ENCODE data around the gene HEPHL1. TPM values are rescaled to one million over a fixed set of nuclear protein-coding genes. Genes with fewer than 3 reads are reported as not detected.
"Not testable (repeated sequence)": the region's sequence is repeated elsewhere in the genome, so short reads cannot be mapped to it uniquely, and the experiment has no call there.

Gene HEPHL1
- total RNA-seq, 1 experiment from 2014 or later: not detected

DNA sequence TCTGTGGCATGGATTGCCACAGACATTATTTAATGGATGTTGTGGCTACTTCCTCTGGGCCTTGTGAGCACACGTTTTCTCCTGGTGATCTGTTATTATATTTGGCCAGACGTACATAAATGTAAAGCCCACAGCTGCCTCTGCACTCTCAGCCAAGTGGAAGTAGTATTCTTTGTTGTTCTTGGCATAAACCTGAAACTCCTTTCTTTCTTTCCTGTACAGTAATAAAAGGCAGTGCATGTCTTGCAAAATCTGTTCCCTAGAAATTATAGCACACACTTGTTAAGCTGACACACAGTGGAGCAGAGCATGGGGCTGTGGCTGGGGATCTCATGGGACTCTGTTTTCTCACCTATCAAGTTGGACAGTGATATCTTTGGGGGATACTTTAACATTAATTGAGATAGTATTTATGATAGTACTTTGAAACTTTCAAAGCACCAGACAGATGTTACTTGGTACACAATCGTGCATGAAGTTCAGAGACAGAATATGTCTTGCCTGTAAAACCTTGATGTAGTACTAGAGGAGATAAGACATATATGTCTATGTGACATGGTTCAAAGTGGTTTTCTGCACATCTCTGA, 128.4 kb downstream of the HEPHL1 start:
- no peak for DNase-seq (ENCODE audit: low spot score)

- DNase-seq (ENCODE audit: low spot score): no peak
Observed at GRCh38 chr11:94150056-94150455, 128.9 kb downstream of the HEPHL1 start.

GRCh38 chr11:94150704-94151685, 129.8 kb downstream of the HEPHL1 start:
- DNase-seq (ENCODE audit: low spot score): no peak

DNA sequence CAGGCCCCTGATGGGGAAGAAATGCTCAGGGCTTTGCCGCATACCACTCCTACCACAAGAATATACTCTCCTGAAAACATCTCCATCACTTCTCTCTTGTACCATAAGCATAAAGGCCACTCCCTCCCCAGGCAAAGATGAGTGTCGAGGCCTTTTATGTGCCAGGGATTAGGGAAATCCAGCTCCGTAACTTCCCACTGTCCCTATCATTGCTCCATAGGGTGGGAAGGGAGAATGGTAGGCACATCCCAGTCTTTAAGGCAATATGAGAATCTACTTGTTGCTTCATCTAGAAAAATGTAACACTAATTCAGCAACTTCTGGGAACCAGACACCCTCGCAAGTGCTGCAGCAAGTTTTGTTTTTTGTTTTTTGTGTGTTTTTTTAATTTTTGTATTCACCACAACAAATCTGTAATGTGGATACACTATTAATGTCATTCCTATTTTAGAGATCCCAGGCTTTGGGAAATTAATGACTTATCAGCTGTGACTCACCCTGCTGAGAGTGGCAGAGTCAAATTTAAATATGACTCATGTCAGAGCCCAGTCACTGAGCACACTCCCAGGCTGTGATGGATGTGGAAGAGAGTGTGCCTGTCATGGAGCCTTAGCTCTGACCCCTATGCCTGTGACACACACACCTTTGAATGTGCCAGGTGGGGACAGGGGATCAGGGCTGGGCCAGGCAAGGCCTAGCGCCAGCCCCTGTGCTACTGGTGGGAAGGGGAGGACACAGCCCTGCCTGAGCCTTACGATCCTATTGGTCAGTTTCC, 130.9 kb downstream of the HEPHL1 start:
- peak; percentile 79 for DNase-seq (ENCODE audit: low spot score)

- no peak for DNase-seq (ENCODE audit: low spot score)
Observed at GRCh38 chr11:94152678-94153065, 131.5 kb downstream of the HEPHL1 start.

DNA sequence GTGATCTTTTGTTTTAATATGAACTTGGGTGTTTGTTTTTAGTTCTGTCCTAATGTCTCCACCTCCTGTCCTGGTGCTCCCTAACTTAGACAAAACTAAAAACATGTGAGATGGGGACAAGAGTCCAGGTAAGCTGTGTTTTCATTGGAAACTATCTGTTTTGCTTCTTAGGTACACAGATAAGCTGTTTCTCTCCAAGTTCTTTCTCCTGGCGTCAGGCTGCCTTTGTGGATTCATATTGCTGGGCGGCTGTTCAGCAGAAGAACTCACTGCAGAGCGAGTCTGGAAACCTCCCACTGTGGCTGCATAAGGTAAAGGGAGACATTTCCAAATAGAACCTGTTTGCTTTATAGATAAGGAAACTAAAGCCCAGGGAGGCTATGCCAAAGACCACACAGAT, 132.2 kb downstream of the HEPHL1 start:
- DNase-seq (ENCODE audit: low spot score): no peak

- no peak for DNase-seq (ENCODE audit: low spot score)
Observed at GRCh38 chr11:94154095-94154856, 133.1 kb downstream of the HEPHL1 start.

- DNase-seq (ENCODE audit: low spot score): not testable (repeated sequence)
Observed at GRCh38 chr11:94157339-94157738, 136.2 kb downstream of the HEPHL1 start.

Small RNA genes within 50 kb of the gene (small RNA-seq; reads per million reads assigned to genes)
- gene AP002795.1: not detected

Other genes starting within 250 kb of the HEPHL1 start
- gene MED17, start 237.1 kb upstream of the HEPHL1 start, total RNA-seq (2014; rRNA removed; shearing (Covaris generic)): 44.2 and 45.4 TPM in 2 replicates
- not detected in 2 replicates for gene VSTM5, start 170.7 kb upstream of the HEPHL1 start, total RNA-seq (2014; rRNA removed; shearing (Covaris generic))
- gene PANX1, start 107.5 kb downstream of the HEPHL1 start, total RNA-seq (2014; rRNA removed; shearing (Covaris generic)): 26.1 and 26.2 TPM in 2 replicates